ENCODE data around the gene PTPA. TPM values are rescaled to one million over a fixed set of nuclear protein-coding genes. Genes with fewer than 3 reads are reported as not detected.

PTPA gene
- total RNA-seq, 1 donor from 2014 or later = 144 TPM

DNA sequence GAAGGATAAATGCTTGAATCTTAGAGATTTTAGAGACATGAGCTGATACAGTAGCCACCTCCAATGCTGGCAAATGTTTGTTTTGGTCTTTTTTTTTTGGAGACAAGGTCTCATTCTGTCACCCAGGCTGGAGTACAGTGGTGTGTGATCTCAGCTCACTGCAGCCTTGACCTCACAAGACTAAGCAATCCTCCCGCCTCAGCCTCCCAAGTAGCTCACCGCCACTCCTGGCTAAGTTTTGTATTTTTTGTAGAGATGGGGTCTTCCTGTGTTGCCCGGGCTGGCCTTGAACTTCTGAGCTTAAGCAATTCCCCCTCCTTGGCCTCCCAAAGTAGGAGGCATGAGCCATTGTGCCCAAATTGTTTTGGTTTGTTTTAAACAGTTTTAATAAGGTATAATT lies 37.1 kb upstream of the PTPA start:
- TF ChIP-seq, protein P1, sequence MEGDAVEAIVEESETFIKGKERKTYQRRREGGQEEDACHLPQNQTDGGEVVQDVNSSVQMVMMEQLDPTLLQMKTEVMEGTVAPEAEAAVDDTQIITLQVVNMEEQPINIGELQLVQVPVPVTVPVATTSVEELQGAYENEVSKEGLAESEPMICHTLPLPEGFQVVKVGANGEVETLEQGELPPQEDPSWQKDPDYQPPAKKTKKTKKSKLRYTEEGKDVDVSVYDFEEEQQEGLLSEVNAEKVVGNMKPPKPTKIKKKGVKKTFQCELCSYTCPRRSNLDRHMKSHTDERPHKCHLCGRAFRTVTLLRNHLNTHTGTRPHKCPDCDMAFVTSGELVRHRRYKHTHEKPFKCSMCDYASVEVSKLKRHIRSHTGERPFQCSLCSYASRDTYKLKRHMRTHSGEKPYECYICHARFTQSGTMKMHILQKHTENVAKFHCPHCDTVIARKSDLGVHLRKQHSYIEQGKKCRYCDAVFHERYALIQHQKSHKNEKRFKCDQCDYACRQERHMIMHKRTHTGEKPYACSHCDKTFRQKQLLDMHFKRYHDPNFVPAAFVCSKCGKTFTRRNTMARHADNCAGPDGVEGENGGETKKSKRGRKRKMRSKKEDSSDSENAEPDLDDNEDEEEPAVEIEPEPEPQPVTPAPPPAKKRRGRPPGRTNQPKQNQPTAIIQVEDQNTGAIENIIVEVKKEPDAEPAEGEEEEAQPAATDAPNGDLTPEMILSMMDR (conservative IDR thresholded peaks at IDR 0.05) = no peak
- no peak overlapping the region for H3K4me3 Mint-ChIP-seq
- H3K9me3 Mint-ChIP-seq = no peaks in the 10 kb centered on the region
- H3K27ac Mint-ChIP-seq (ENCODE audit: unreplicated experiment) = no peak overlapping the region
- H3K36me3 Mint-ChIP-seq (ENCODE audit: low read depth) = no peaks in the 10 kb centered on the region
- peaks cover 11% of the 10 kb centered on the region for H3K4me1 Mint-ChIP-seq
- DNase-seq (ENCODE audit: low read depth, low spot score) = no peak
- H3K27me3 Mint-ChIP-seq (ENCODE audit: low read depth) = no peaks in the 10 kb centered on the region

DNA sequence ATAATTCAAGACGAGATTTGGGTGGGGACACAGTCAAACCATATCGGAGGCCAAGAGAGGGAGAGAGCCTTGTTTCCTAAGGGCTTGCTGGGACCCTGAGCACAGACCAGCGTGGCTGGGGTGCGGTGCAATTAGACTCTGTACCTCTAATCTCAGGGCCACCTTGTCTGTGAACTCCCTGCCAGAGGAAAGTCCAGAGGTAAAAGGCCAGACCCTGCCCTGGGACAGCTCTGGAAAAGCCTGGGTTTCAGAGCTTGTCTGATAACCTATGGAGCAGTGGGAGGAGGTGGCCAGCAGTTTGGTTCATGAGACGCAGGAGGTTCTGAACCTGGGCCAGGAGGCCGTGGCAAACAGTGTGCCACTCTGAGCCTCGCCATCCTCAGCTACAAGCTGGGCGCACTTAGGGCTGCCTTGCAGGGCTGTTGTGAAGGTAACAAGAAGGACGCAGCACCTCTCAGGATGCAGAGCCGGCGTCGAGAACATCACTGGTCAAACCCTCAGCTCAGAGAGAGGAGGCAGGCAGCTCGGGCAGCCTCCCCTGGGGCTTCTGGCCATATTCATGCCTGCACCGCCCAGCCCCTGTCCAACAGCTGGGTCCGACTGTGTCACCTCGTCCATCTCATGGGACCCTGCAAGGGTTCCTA lies 35.1 kb upstream of the PTPA start:
- DNase-seq (ENCODE audit: low read depth, low spot score) = no peak
- H3K4me3 Mint-ChIP-seq = peak overlapping the region; percentile 58
- H3K27me3 Mint-ChIP-seq (ENCODE audit: low read depth) = no peaks in the 10 kb centered on the region
- H3K36me3 Mint-ChIP-seq (ENCODE audit: low read depth) = no peaks in the 10 kb centered on the region
- TF ChIP-seq, protein P1 (conservative IDR thresholded peaks at IDR 0.05) = no peak
- H3K9me3 Mint-ChIP-seq = no peaks in the 10 kb centered on the region
- H3K4me1 Mint-ChIP-seq = peaks cover 28% of the 10 kb centered on the region
- H3K27ac Mint-ChIP-seq (ENCODE audit: unreplicated experiment) = peak overlapping the region; percentile 76

DNA sequence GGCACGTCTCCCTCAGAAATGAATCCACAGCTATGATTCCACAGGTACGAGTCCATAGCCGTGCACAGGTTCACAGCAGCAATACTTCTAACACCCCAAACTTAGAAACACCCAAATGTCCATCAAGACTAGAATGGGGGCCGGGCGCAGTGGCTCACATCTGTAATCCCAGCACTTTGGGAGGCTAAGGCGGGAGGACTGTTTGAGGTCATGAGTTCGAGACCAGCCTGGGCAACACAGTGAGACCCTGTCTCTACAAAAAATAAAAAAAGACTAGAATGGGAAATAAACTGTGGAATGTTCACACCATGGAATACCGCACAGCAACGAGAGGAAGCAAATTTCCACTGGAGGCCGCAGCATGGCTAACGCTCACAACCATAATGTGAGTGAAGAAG lies 34.6 kb upstream of the PTPA start:
- H3K4me3 Mint-ChIP-seq = peak overlapping the region; percentile 58
- H3K4me1 Mint-ChIP-seq = peaks cover 28% of the 10 kb centered on the region
- no peak for DNase-seq (ENCODE audit: low read depth, low spot score)
- H3K27me3 Mint-ChIP-seq (ENCODE audit: low read depth) = no peaks in the 10 kb centered on the region
- TF ChIP-seq, protein P1 (conservative IDR thresholded peaks at IDR 0.05) = no peak
- H3K27ac Mint-ChIP-seq (ENCODE audit: unreplicated experiment) = no peak overlapping the region
- no peaks in the 10 kb centered on the region for H3K9me3 Mint-ChIP-seq
- no peaks in the 10 kb centered on the region for H3K36me3 Mint-ChIP-seq (ENCODE audit: low read depth)

DNA sequence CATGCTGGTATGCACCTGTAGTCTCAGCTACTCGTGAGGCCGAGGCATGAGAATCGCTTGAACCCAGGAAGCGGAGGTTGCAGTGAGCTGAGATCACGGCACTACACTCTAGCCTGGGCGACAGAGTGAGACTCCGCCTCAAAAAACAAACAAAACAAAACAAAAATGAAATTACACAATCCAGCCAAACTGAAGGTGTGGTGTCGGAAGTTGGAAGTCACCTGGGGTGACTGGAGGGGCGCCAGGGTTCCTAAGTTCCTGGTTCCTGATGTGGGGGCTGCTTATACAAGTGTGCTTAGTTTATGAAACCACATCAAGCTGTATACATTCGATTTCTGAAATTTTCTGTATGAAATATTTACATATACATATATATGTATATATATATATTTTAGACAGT lies 34.0 kb upstream of the PTPA start:
- TF ChIP-seq, protein P1 (conservative IDR thresholded peaks at IDR 0.05) = no peak
- DNase-seq (ENCODE audit: low read depth, low spot score) = no peak
- Mint-ChIP-seq H3K4me1 (peaks cover 31% of the 10 kb centered on the region), H3K27ac (ENCODE audit: unreplicated experiment) (no peak overlapping the region), H3K36me3 (ENCODE audit: low read depth) (no peaks in the 10 kb centered on the region), H3K27me3 (ENCODE audit: low read depth) (no peaks in the 10 kb centered on the region), H3K4me3 (no peak overlapping the region), H3K9me3 (no peaks in the 10 kb centered on the region)

DNA sequence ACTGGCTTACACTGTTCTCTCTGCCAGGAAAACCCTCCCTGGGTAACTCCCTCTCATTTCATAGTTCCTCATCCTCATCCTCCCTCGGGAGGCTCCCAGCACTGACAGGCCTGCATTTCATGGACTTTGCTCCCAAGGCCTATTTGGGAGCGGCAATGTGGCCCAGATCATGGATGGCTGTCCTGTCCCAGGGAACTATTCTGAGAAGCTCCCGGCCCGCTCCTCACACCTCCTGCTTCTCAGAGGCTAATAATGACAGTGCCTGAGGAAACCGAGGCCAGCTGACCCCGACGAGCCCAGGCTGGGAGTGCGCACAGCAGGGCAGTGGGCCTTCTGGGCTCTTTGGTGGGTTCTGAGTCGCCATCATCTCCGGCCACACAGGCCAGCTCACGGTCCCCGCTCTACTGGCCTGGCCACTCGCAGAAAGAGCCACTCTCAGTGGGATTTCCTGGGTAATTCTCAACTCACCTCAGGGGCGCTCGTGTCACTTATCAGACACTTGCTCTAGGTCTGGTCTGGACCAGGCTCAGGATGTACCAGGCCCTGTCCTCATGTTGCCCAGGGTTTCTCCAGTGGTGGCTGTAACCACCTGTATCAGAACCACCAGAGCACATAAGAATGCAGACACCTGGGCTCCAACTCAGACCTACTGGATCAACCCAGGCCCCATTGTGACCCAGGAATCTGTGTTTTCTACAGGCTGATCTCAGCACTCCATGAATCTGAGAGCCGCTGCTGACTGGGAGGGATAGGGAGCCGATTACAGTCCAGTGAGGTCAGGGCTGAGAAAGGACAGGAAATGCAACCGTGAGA lies 32.3 kb upstream of the PTPA start:
- H3K27ac Mint-ChIP-seq (ENCODE audit: unreplicated experiment) = peak overlapping the region; percentile 16
- H3K4me1 Mint-ChIP-seq = peaks cover 36% of the 10 kb centered on the region
- no peaks in the 10 kb centered on the region for H3K27me3 Mint-ChIP-seq (ENCODE audit: low read depth)
- H3K36me3 Mint-ChIP-seq (ENCODE audit: low read depth) = no peaks in the 10 kb centered on the region
- H3K9me3 Mint-ChIP-seq = no peaks in the 10 kb centered on the region
- H3K4me3 Mint-ChIP-seq = peak overlapping the region; percentile 95
- TF ChIP-seq, protein P1 (conservative IDR thresholded peaks at IDR 0.05) = no peak
- DNase-seq (ENCODE audit: low read depth, low spot score) = no peak

All from neural crest cell (in vitro differentiated cells).